Memory B cell (primary cell): ENCODE results near the gene FOXP3.

ENCODE experiments used
- ATAC-seq: fragments of 150-1000 bp; cut with Tn5 transposase; 2 replicates; pipeline ENCODE4 v1.10.0; 2021; ENCODE audit warnings: low read depth, mild to moderate bottlenecking, moderate library complexity
- DNase-seq, 2 donors: peaks; one replicate each; pipeline ENCODE4 v3.0.0; 2022; ENCODE audit warnings: low spot score in 2 of 2
- H3K27ac Mint-ChIP-seq: one replicate; pipeline ENCODE4 v1.8.0; 2022; ENCODE audit warnings: mild to moderate bottlenecking, moderate library complexity, mixed read lengths
- H3K27me3 Mint-ChIP-seq: one replicate; pipeline ENCODE4 v1.8.0; 2022; ENCODE audit warnings: mixed read lengths
- H3K36me3 Mint-ChIP-seq: one replicate; pipeline ENCODE4 v1.8.0; 2022; ENCODE audit warnings: mild to moderate bottlenecking, mixed read lengths
- H3K4me1 Mint-ChIP-seq: one replicate; pipeline ENCODE4 v1.8.0; 2022; ENCODE audit warnings: mixed read lengths
- H3K4me3 Mint-ChIP-seq: one replicate; pipeline ENCODE4 v1.8.0; 2022; ENCODE audit warnings: mild to moderate bottlenecking, moderate library complexity, mixed read lengths
- H3K9me3 Mint-ChIP-seq: one replicate; pipeline ENCODE4 v1.8.0; 2022; ENCODE audit warnings: mixed read lengths

Gene FOXP3

GRCh38 chrX:49208399-49208798, 56.1 kb downstream of the FOXP3 start:
- H3K36me3 Mint-ChIP-seq: peaks cover 4% of the 10 kb centered on the region
- H3K4me3 Mint-ChIP-seq: no peak overlapping the region
- no peak overlapping the region for H3K27ac Mint-ChIP-seq
- no peak for ATAC-seq
- H3K9me3 Mint-ChIP-seq: peaks cover 4% of the 10 kb centered on the region
- peaks cover 1% of the 10 kb centered on the region for H3K27me3 Mint-ChIP-seq
- no peaks in the 10 kb centered on the region for H3K4me1 Mint-ChIP-seq
- DNase-seq: no peak

GRCh38 chrX:49206543-49206942, 58.0 kb downstream of the FOXP3 start:
- ATAC-seq (no peak), DNase-seq (no peak)
- Mint-ChIP-seq H3K9me3 (no peaks in the 10 kb centered on the region), H3K27ac (no peak overlapping the region), H3K4me1 (no peaks in the 10 kb centered on the region), H3K27me3 (peaks cover 1% of the 10 kb centered on the region), H3K4me3 (no peak overlapping the region), H3K36me3 (no peaks in the 10 kb centered on the region)

GRCh38 chrX:49205443-49205842, 59.1 kb downstream of the FOXP3 start:
- no peak for DNase-seq
- Mint-ChIP-seq H3K36me3 (no peaks in the 10 kb centered on the region), H3K9me3 (no peaks in the 10 kb centered on the region), H3K4me3 (no peak overlapping the region), H3K27me3 (peaks cover 1% of the 10 kb centered on the region), H3K27ac (no peak overlapping the region), H3K4me1 (peaks cover 3% of the 10 kb centered on the region)
- no peak for ATAC-seq

DNA sequence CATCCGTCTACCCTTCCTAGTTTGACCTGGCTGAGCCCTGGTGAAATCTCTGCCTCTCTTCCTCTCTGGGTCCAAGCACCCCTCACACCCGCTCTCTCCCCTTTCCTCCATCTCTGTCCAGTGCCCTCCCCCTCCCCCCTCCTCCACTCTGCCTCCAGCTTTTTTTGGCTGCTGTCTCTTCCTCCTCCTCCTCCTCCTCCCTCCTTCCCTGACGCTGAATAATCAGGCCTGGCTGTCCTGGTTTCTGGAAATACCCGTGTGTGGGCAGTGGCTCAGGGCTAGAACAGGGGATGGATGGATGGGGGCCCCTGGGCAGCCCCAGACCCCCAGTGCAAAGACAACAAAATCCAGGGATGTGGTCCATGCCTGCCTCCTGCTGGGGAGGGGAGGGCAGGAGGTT, 59.8 kb downstream of the FOXP3 start:
- H3K4me1 Mint-ChIP-seq: peaks cover 3% of the 10 kb centered on the region
- no peak overlapping the region for H3K27ac Mint-ChIP-seq
- no peak overlapping the region for H3K4me3 Mint-ChIP-seq
- peaks cover 1% of the 10 kb centered on the region for H3K27me3 Mint-ChIP-seq
- no peaks in the 10 kb centered on the region for H3K36me3 Mint-ChIP-seq
- H3K9me3 Mint-ChIP-seq: no peaks in the 10 kb centered on the region
- no peak for ATAC-seq
- DNase-seq: no peak

- H3K36me3 Mint-ChIP-seq: no peaks in the 10 kb centered on the region
- ATAC-seq (no peak), DNase-seq (no peak)
- peaks cover 7% of the 10 kb centered on the region for H3K4me1 Mint-ChIP-seq
- H3K27ac Mint-ChIP-seq: no peak overlapping the region
- no peak overlapping the region for H3K4me3 Mint-ChIP-seq
- no peaks in the 10 kb centered on the region for H3K9me3 Mint-ChIP-seq
- peaks cover 1% of the 10 kb centered on the region for H3K27me3 Mint-ChIP-seq
Measured at GRCh38 chrX:49204017-49204416, 60.5 kb downstream of the FOXP3 start.

DNA sequence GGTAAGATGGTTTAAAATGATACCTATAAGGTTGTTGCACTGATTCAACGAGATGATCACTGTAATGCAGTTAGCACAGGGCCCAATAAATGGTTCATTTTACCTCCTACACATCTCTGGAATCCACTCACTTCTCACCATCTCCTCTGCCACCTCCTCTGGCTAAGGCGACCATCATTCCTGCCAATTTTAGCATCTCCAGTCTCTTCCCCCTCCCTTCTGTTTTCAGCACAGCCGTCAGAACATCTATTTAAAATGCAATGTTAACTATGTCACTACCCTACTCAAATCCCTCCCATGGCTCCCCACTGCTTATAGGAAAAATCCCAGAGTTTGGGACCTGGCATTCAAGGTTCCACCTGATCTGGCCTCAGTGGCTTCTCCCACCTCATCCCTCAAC, 61.0 kb downstream of the FOXP3 start:
- H3K4me1 Mint-ChIP-seq: peaks cover 10% of the 10 kb centered on the region
- no peaks in the 10 kb centered on the region for H3K36me3 Mint-ChIP-seq
- H3K27ac Mint-ChIP-seq: no peak overlapping the region
- peaks cover 1% of the 10 kb centered on the region for H3K27me3 Mint-ChIP-seq
- H3K4me3 Mint-ChIP-seq: no peak overlapping the region
- ATAC-seq (no peak), DNase-seq (no peak)
- no peaks in the 10 kb centered on the region for H3K9me3 Mint-ChIP-seq

DNA sequence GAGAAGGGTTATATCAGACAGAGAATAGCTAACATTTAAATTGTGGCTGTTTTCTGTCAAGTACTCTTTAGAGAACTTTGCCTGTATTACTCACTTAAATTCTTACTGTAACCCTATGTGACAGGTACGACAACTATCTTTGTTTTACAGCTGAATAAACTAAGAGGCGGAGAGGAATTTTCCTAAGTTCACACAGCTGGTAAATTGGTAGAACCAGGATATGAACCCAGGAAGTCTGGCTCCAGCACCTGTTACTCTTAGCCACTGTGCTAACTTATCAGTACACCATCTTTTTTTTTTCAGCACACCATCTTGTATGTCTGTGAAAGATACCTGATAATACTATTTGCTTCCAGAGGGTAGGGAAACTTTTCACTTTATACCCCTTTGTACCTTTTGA, 62.5 kb downstream of the FOXP3 start:
- no peak for ATAC-seq

More for the DNA sequence above, 62.5 kb downstream of the FOXP3 start:
- DNase-seq: no peak
- H3K27ac Mint-ChIP-seq: no peak overlapping the region
- H3K9me3 Mint-ChIP-seq: no peaks in the 10 kb centered on the region
- H3K27me3 Mint-ChIP-seq: no peaks in the 10 kb centered on the region
- H3K4me1 Mint-ChIP-seq: peaks cover 16% of the 10 kb centered on the region
- no peak overlapping the region for H3K4me3 Mint-ChIP-seq
- peaks cover 3% of the 10 kb centered on the region for H3K36me3 Mint-ChIP-seq
